Panc1 (cell line): Measurements from ENCODE around the gene SNRNP48. TPM values are rescaled to one million over a fixed set of nuclear protein-coding genes. Genes with fewer than 3 reads are reported as not detected.

Experiments
- ATAC-seq: fragments of 200-7000 bp; cut with Tn5 transposase; 2 replicates; pipeline ENCODE4 v1.9.1; 2020; ENCODE audit warnings: mild to moderate bottlenecking, moderate library complexity
- BruUV-seq: library from RNA; stranded (reverse); fragments of 400-500 nt; replicated peaks from 2 replicates; lab custom pipeline; 2021; lab: Mats Ljungman, UMichigan
- CTCF ChIA-PET: fragments of 300-600 bp; sonication (Branson Sonifier 250); formaldehyde crosslinking; loops from one replicate; lab custom pipeline; 2022; ENCODE audit warnings: antibody characterized with exemption; lab: Charles Lee
- POLR2A ChIA-PET: fragments of 300-600 bp; sonication (Branson Sonifier 250); formaldehyde crosslinking; loops from one replicate; lab custom pipeline; 2022; ENCODE audit warnings: antibody characterized with exemption; lab: Charles Lee
- DNase-seq: peaks from one replicate; pipeline ENCODE4 v3.0.0-alpha.2; 2010; ENCODE audit warnings: low read depth, low spot score
- H3K27ac ChIP-seq: 2 replicates; pipeline ENCODE4 v1.5.1; 2011; ENCODE audit warnings: mild to moderate bottlenecking, low read length, inconsistent platforms
- H3K27me3 ChIP-seq: fragments of 200-500 bp; sonication (Bioruptor generic); 2 replicates; pipeline ENCODE4 v1.6.0; 2014; ENCODE audit warnings: low read length, inconsistent platforms; ENCODE audit not compliant: control insufficient read depth, insufficient read depth
- H3K36me3 ChIP-seq: fragments of 200-500 bp; sonication (Bioruptor generic); 2 replicates; pipeline ENCODE4 v1.5.1; 2014; ENCODE audit warnings: inconsistent platforms, mild to moderate bottlenecking, low read length, moderate library complexity; ENCODE audit not compliant: control insufficient read depth, insufficient read depth
- H3K4me1 ChIP-seq: 2 replicates; pipeline ENCODE4 v1.5.1; 2011; ENCODE audit warnings: inconsistent platforms, mild to moderate bottlenecking, low read length, moderate library complexity; ENCODE audit not compliant: control insufficient read depth, insufficient read depth
- H3K4me3 ChIP-seq, 2 experiments: 2 replicates each; pipeline ENCODE4 v1.5.1; 2011 to 2012; ENCODE audit warnings: low read depth in 2 of 2, low read length in 2 of 2, mild to moderate bottlenecking in 2 of 2, inconsistent platforms in 1 of 2, moderate library complexity in 1 of 2
- H3K9me3 ChIP-seq: fragments of 200-500 bp; sonication (Bioruptor generic); 2 replicates; pipeline ENCODE4 v1.5.1; 2014; ENCODE audit warnings: low read depth, mild to moderate bottlenecking, inconsistent platforms, low read length, moderate library complexity; ENCODE audit not compliant: control insufficient read depth, insufficient read depth
- CTCF ChIP-seq: fragments of 450-650 bp; IDR thresholded peaks from 2 replicates; pipeline ENCODE4 v1.5.1; 2017; ENCODE audit warnings: mild to moderate bottlenecking
- POLR2AphosphoS5 ChIP-seq: IDR thresholded peaks from 2 replicates; pipeline ENCODE4 v1.6.1; 2012; ENCODE audit warnings: mild to moderate bottlenecking, low read depth, low read length, moderate library complexity
- REST ChIP-seq, 2 experiments: IDR thresholded peaks; 2 replicates each; pipeline ENCODE4 v1.6.1; 2011 to 2012; ENCODE audit warnings: low read depth in 2 of 2, control low read depth in 1 of 2, low read length in 1 of 2, mild to moderate bottlenecking in 1 of 2, moderate library complexity in 1 of 2; ENCODE audit not compliant: insufficient read depth in 1 of 2
- SIN3A ChIP-seq: IDR thresholded peaks from 2 replicates; pipeline ENCODE4 v1.6.1; 2012; ENCODE audit warnings: low read depth, mild to moderate bottlenecking, low read length, moderate library complexity, borderline replicate concordance; ENCODE audit not compliant: insufficient read depth
- TCF7L2 ChIP-seq: IDR thresholded peaks from 2 replicates; pipeline ENCODE4 v1.6.1; 2011; ENCODE audit warnings: mild to moderate bottlenecking, low read depth, low read length, inconsistent platforms
- in situ Hi-C: cut with HindIII; loops from 2 replicates; pipeline ENCODE4 v1.10.0; 2016; ENCODE audit warnings: low sequenced_read_pairs, low pct_unique_long_range_greater_than_20kb
- intact Hi-C: fragments of 100-400 bp; cut with micrococcal nuclease; formaldehyde crosslinking; loops from one replicate; pipeline ENCODE4 v1.10.0; 2022; ENCODE audit not compliant: unreplicated experiment
- total RNA-seq: library from RNA; stranded (reverse); gene quantifications from one replicate; pipeline ENCODE4 v1.2.1, GENCODE V29; 2021; ENCODE audit not compliant: unreplicated experiment

Gene SNRNP48
- total RNA-seq, 1 experiment from 2014 or later: 10.7 TPM

- ChIA-PET CTCF (no interaction called here), POLR2A (interaction anchor here (0.5 kb wide), 1 partner anchor 247 kb away, joined by 8 read pairs; no protein-coding TSS in a partner anchor)
- H3K9me3 ChIP-seq: no peaks in the 10 kb centered on the region
- TF ChIP-seq CTCF (no peak), REST (IDR thresholded peaks at IDR 0.05; ENCODE audit: insufficient read depth in 1 of 2, low read depth in 2 of 2, low read length in 1 of 2) (no peak), SIN3A (no peak), POLR2AphosphoS5 (no peak), TCF7L2 (no peak)
- DNase-seq (no peak), ATAC-seq (no peak)
- H3K36me3 ChIP-seq: no peaks in the 10 kb centered on the region
- H3K27ac ChIP-seq: no peak overlapping the region
- intact Hi-C loops (no loop called here), in situ Hi-C loops (no loop called here)
- no peak overlapping the region for H3K4me3 ChIP-seq
- no peaks in the 10 kb centered on the region for H3K4me1 ChIP-seq
- H3K27me3 ChIP-seq: peaks cover 8% of the 10 kb centered on the region
- no TSS peak for BruUV-seq
These were observed 31.2 kb upstream of the SNRNP48 start for GRCh38 chr6:7558781-7559180.

- no peak for DNase-seq
- intact Hi-C loops (no loop called here), in situ Hi-C loops (no loop called here)
- no peak for ATAC-seq
- ChIA-PET POLR2A (interaction anchor here (0.5 kb wide), 1 partner anchor 247 kb away, joined by 8 read pairs; no protein-coding TSS in a partner anchor), CTCF (no interaction called here)
- Histone ChIP-seq H3K4me3 (no peak overlapping the region), H3K36me3 (no peaks in the 10 kb centered on the region), H3K27ac (no peak overlapping the region), H3K9me3 (no peaks in the 10 kb centered on the region), H3K27me3 (peaks cover 8% of the 10 kb centered on the region), H3K4me1 (no peaks in the 10 kb centered on the region)
- TF ChIP-seq CTCF (no peak), SIN3A (no peak)
- BruUV-seq: no TSS peak
These were observed 30.8 kb upstream of the SNRNP48 start for GRCh38 chr6:7559196-7559595.
